ENCODE results near the gene PRR11. TPM values are rescaled to one million over a fixed set of nuclear protein-coding genes. Genes with fewer than 3 reads are reported as not detected.

PRR11 gene
- total and polyA plus RNA-seq, 2 donors (not counting 1 experiment from before 2014, with no cell fraction given) = 6.1 to 18.9 TPM

GRCh38 chr17:59234631-59235030 is 79.1 kb downstream of the PRR11 start:
- Histone ChIP-seq H4K20me1 (ENCODE audit: control insufficient read depth, extremely low read depth, insufficient read depth, low read length) (no peaks in the 10 kb centered on the region), H3K79me2 (ENCODE audit: control insufficient read depth, insufficient read depth, low read length) (no peaks in the 10 kb centered on the region), H3K27ac (ENCODE audit: insufficient read depth, low read length) (no peak overlapping the region), H2AFZ (ENCODE audit: low read length) (no peak overlapping the region), H3K4me1 (ENCODE audit: control insufficient read depth, extremely low read depth, insufficient read depth, low read length) (no peaks in the 10 kb centered on the region), H3K9me3 (ENCODE audit: control insufficient read depth, insufficient read depth, low read depth, low read length) (no peaks in the 10 kb centered on the region), H3K9ac (ENCODE audit: insufficient read depth, low read length) (no peak overlapping the region), H3K4me3 (replicated peaks in 1 of 4; ENCODE audit: control extremely low read depth in 1 of 4, insufficient read depth in 1 of 4, low read depth in 3 of 4, low read length in 4 of 4) (no peak overlapping the region), H3K4me2 (ENCODE audit: extremely low read depth, insufficient read depth, low read length) (no peak overlapping the region), H3K36me3 (ENCODE audit: control insufficient read depth, insufficient read depth, low read length) (no peaks in the 10 kb centered on the region), H3K27me3 (ENCODE audit: control insufficient read depth, insufficient read depth, low read length) (no peaks in the 10 kb centered on the region)
- DNase-seq (ENCODE audit: low read depth in 2 of 2) = no peak
- no peak for TF ChIP-seq EZH2 (IDR thresholded peaks at IDR 0.05; ENCODE audit: low read length, missing control alignments)
- TF ChIP-seq, protein P1, sequence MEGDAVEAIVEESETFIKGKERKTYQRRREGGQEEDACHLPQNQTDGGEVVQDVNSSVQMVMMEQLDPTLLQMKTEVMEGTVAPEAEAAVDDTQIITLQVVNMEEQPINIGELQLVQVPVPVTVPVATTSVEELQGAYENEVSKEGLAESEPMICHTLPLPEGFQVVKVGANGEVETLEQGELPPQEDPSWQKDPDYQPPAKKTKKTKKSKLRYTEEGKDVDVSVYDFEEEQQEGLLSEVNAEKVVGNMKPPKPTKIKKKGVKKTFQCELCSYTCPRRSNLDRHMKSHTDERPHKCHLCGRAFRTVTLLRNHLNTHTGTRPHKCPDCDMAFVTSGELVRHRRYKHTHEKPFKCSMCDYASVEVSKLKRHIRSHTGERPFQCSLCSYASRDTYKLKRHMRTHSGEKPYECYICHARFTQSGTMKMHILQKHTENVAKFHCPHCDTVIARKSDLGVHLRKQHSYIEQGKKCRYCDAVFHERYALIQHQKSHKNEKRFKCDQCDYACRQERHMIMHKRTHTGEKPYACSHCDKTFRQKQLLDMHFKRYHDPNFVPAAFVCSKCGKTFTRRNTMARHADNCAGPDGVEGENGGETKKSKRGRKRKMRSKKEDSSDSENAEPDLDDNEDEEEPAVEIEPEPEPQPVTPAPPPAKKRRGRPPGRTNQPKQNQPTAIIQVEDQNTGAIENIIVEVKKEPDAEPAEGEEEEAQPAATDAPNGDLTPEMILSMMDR (conservative IDR thresholded peaks at IDR 0.05 in 1 of 2, IDR thresholded peaks at IDR 0.05 in 1 of 2; ENCODE audit: low read depth in 1 of 2, low read length in 2 of 2) = no peak

DNA sequence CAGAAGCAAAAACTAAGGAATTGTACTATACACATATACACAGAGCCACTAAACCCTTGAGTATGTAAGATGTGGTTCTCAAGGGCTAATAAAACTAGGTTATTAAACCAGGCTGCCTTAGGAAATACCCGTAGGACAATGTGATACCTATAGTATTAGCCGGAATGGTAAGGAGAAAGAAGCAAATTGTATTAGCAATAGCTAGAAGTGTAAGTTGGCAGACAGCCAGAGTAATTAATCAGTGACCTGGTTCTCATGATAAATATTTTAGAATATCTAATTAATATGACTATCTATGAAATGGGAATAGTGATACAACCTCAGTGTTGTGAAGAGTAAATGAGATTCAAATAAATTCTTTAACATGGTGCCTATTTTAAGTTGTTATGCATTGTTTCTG is 83.4 kb downstream of the PRR11 start:
- TF ChIP-seq, protein P1 (conservative IDR thresholded peaks at IDR 0.05 in 1 of 2, IDR thresholded peaks at IDR 0.05 in 1 of 2; ENCODE audit: low read depth in 1 of 2, low read length in 2 of 2) = no peak
- TF ChIP-seq EZH2 (IDR thresholded peaks at IDR 0.05; ENCODE audit: low read length, missing control alignments) = no peak
- no peak overlapping the region for H3K4me2 ChIP-seq (ENCODE audit: extremely low read depth, insufficient read depth, low read length)
- H3K4me1 ChIP-seq (ENCODE audit: control insufficient read depth, extremely low read depth, insufficient read depth, low read length) = no peaks in the 10 kb centered on the region
- H3K9me3 ChIP-seq (ENCODE audit: control insufficient read depth, insufficient read depth, low read depth, low read length) = no peaks in the 10 kb centered on the region
- H3K27ac ChIP-seq (ENCODE audit: insufficient read depth, low read length) = no peak overlapping the region
- H2AFZ ChIP-seq (ENCODE audit: low read length) = no peak overlapping the region
- no peak overlapping the region for H3K9ac ChIP-seq (ENCODE audit: insufficient read depth, low read length)
- no peaks in the 10 kb centered on the region for H3K79me2 ChIP-seq (ENCODE audit: control insufficient read depth, insufficient read depth, low read length)
- H3K36me3 ChIP-seq (ENCODE audit: control insufficient read depth, insufficient read depth, low read length) = no peaks in the 10 kb centered on the region
- no peak overlapping the region for H3K4me3 ChIP-seq (replicated peaks in 1 of 4; ENCODE audit: control extremely low read depth in 1 of 4, insufficient read depth in 1 of 4, low read depth in 3 of 4, low read length in 4 of 4)
- no peaks in the 10 kb centered on the region for H4K20me1 ChIP-seq (ENCODE audit: control insufficient read depth, extremely low read depth, insufficient read depth, low read length)
- DNase-seq (ENCODE audit: low read depth in 2 of 2) = no peak
- no peaks in the 10 kb centered on the region for H3K27me3 ChIP-seq (ENCODE audit: control insufficient read depth, insufficient read depth, low read length)

GRCh38 chr17:59244081-59244480 is 88.5 kb downstream of the PRR11 start:
- Histone ChIP-seq H3K9me3 (ENCODE audit: control insufficient read depth, insufficient read depth, low read depth, low read length) (no peaks in the 10 kb centered on the region), H3K79me2 (ENCODE audit: control insufficient read depth, insufficient read depth, low read length) (no peaks in the 10 kb centered on the region), H3K27ac (ENCODE audit: insufficient read depth, low read length) (no peak overlapping the region), H3K4me1 (ENCODE audit: control insufficient read depth, extremely low read depth, insufficient read depth, low read length) (no peaks in the 10 kb centered on the region), H3K4me3 (replicated peaks in 1 of 4; ENCODE audit: control extremely low read depth in 1 of 4, insufficient read depth in 1 of 4, low read depth in 3 of 4, low read length in 4 of 4) (no peak overlapping the region), H2AFZ (ENCODE audit: low read length) (no peak overlapping the region), H3K27me3 (ENCODE audit: control insufficient read depth, insufficient read depth, low read length) (no peaks in the 10 kb centered on the region), H3K36me3 (ENCODE audit: control insufficient read depth, insufficient read depth, low read length) (no peaks in the 10 kb centered on the region), H4K20me1 (ENCODE audit: control insufficient read depth, extremely low read depth, insufficient read depth, low read length) (no peaks in the 10 kb centered on the region), H3K4me2 (ENCODE audit: extremely low read depth, insufficient read depth, low read length) (no peak overlapping the region), H3K9ac (ENCODE audit: insufficient read depth, low read length) (no peak overlapping the region)
- DNase-seq (ENCODE audit: low read depth in 2 of 2) = no peak
- no peak for TF ChIP-seq EZH2 (IDR thresholded peaks at IDR 0.05; ENCODE audit: low read length, missing control alignments)
- TF ChIP-seq, protein P1 (conservative IDR thresholded peaks at IDR 0.05 in 1 of 2, IDR thresholded peaks at IDR 0.05 in 1 of 2; ENCODE audit: low read depth in 1 of 2, low read length in 2 of 2) = no peak

Other genes with a start within 250 kb of the PRR11 start
- gene TRIM37, start 48.9 kb upstream of the PRR11 start, total RNA-seq = 43.7 and 55.3 TPM in 2 replicates
- gene TRIM37, start 48.9 kb upstream of the PRR11 start, polyA plus RNA-seq = 28.2 and 29.3 TPM in 2 replicates
- 32.9 and 53.7 TPM in 2 replicates for gene SKA2, start 560 bp upstream of the PRR11 start, total RNA-seq
- gene SKA2, start 560 bp upstream of the PRR11 start, polyA plus RNA-seq = 52.9 and 63.0 TPM in 2 replicates
- 25.3 and 25.7 TPM in 2 replicates for gene SMG8, start 54.3 kb downstream of the PRR11 start, total RNA-seq
- 13.3 and 14.5 TPM in 2 replicates for gene SMG8, start 54.3 kb downstream of the PRR11 start, polyA plus RNA-seq
- gene GDPD1, start 64.8 kb downstream of the PRR11 start, total RNA-seq = 1.3 and 1.5 TPM in 2 replicates
- 0.44 and 0.67 TPM in 2 replicates for gene GDPD1, start 64.8 kb downstream of the PRR11 start, polyA plus RNA-seq
- 7.8 and 8.0 TPM in 2 replicates for gene YPEL2, start 175.9 kb downstream of the PRR11 start, total RNA-seq
- gene YPEL2, start 175.9 kb downstream of the PRR11 start, polyA plus RNA-seq = 2.5 and 4.8 TPM in 2 replicates

Measured in fibroblast of lung (primary cell).